Loucy (cell line): ENCODE data around the gene OR4N5.
"Not testable (repeated sequence)": the region's sequence is repeated elsewhere in the genome, so short reads cannot be mapped to it uniquely, and the experiment has no call there.

Experiments
- H2AFZ ChIP-seq: fragments of 200-600 bp; sonication (generic); 2 replicates; pipeline ENCODE4 v1.6.0; 2016; ENCODE audit warnings: antibody characterized with exemption, mild to moderate bottlenecking, low read length, moderate library complexity
- H3F3A ChIP-seq: fragments of 200-600 bp; 2 replicates; pipeline ENCODE4 v1.6.0; 2016; ENCODE audit warnings: antibody characterized with exemption, low read depth, mild to moderate bottlenecking
- H3K27me3 ChIP-seq: fragments of 200-600 bp; sonication (generic); 2 replicates; pipeline ENCODE4 v1.6.1; 2014; ENCODE audit warnings: low read length, mild to moderate bottlenecking; ENCODE audit not compliant: insufficient read depth, poor library complexity, severe bottlenecking
- H3K36me3 ChIP-seq: fragments of 200-600 bp; sonication (generic); 2 replicates; pipeline ENCODE4 v1.6.1; 2016; ENCODE audit warnings: low read length; ENCODE audit not compliant: insufficient read depth
- H3K4me1 ChIP-seq: fragments of 200-600 bp; sonication (generic); 2 replicates; pipeline ENCODE4 v1.5.1; 2014; ENCODE audit warnings: low read length, mild to moderate bottlenecking; ENCODE audit not compliant: insufficient read depth, poor library complexity, severe bottlenecking
- H3K4me2 ChIP-seq: fragments of 200-600 bp; sonication (generic); 2 replicates; pipeline ENCODE4 v1.6.0; 2014; ENCODE audit warnings: antibody characterized with exemption, low read length, low read depth, mild to moderate bottlenecking; ENCODE audit not compliant: poor library complexity, severe bottlenecking
- H3K4me3 ChIP-seq: fragments of 200-600 bp; sonication (generic); 2 replicates; pipeline ENCODE4 v1.5.1; 2014; ENCODE audit warnings: low read length, mild to moderate bottlenecking, mixed read lengths; ENCODE audit not compliant: poor library complexity, severe bottlenecking
- H3K79me2 ChIP-seq: fragments of 200-600 bp; sonication (generic); 2 replicates; pipeline ENCODE4 v1.6.1; 2014; ENCODE audit warnings: low read length; ENCODE audit not compliant: insufficient read depth
- H3K9ac ChIP-seq: fragments of 200-600 bp; sonication (generic); 2 replicates; pipeline ENCODE4 v1.6.0; 2014; ENCODE audit warnings: mild to moderate bottlenecking, low read depth, low read length, moderate library complexity; ENCODE audit not compliant: poor library complexity, severe bottlenecking
- H3K9me2 ChIP-seq: fragments of 200-600 bp; sonication (generic); replicated peaks from 2 replicates; pipeline ENCODE4 v1.6.1; 2016; ENCODE audit warnings: low read depth, low read length, mixed read lengths
- H3K9me3 ChIP-seq: fragments of 200-600 bp; sonication (generic); 2 replicates; pipeline ENCODE4 v1.6.1; 2014; ENCODE audit warnings: mild to moderate bottlenecking, antibody characterized with exemption, low read length, low read depth; ENCODE audit not compliant: insufficient read depth
- H4K20me1 ChIP-seq: fragments of 200-600 bp; sonication (generic); 2 replicates; pipeline ENCODE4 v1.6.0; 2014; ENCODE audit warnings: antibody characterized with exemption, low read length, mild to moderate bottlenecking; ENCODE audit not compliant: insufficient read depth, poor library complexity, severe bottlenecking
- EZH2phosphoT487 ChIP-seq: fragments of 200-600 bp; IDR thresholded peaks from 2 replicates; pipeline ENCODE4 v1.6.1; 2018; ENCODE audit warnings: antibody characterized with exemption, mild to moderate bottlenecking, moderate library complexity, borderline replicate concordance
- TF ChIP-seq, protein P1 (sequence below): fragments of 200-600 bp; sonication (generic); conservative IDR thresholded peaks from 2 replicates; pipeline ENCODE4 v1.5.1; 2014; ENCODE audit warnings: mild to moderate bottlenecking, antibody characterized with exemption, low read length

OR4N5 gene

DNA sequence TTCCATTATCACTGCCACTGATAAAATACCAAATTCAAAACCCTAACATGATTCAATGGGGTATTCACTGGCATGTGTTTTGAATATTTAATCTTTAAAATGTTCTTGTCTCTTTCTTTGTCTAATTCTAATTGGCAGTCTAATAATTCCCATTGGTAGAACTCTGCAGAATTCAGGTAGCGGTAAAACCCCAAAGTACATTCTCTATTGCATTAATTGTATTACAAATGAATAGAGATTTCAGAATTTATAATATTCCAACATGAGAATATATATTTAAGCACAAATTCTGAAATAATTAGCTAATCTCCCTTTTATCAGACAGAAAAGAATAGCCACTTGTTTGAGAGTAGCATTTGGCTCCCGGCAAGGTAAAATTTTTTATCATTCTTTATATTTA, at the start of gene OR4N5:
OR4N5 (plus strand) TSS at position 301 of the 400 bp plus-strand sequence. CDS start 4,916 bp downstream, outside the sequence.
- H3K9me3 ChIP-seq = no peaks in the 10 kb centered on the region

DNA sequence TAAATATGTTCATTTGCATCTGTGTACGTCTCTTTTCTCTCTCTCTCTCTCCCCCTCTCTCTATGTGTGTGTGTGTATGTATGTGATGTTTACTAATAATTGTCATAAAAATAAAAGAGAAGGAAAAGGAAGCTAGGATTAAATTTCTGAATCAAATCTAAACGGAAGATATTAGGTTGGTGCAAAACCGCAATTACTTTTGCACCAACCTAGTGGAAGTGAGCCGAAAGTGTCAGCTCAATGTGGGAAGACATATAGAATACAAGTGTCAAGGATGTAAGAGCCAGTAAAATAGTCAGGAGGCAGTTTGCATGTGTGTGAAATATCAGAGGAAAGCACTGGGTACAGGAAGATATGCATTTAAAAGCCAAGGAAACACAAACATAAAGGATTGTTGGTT, 46.6 kb upstream of the OR4N5 start:
- Histone ChIP-seq H3K4me3 (no peak overlapping the region), H3K27me3 (no peaks in the 10 kb centered on the region), H4K20me1 (no peaks in the 10 kb centered on the region), H2AFZ (no peak overlapping the region), H3K4me2 (no peak overlapping the region), H3K9me3 (no peaks in the 10 kb centered on the region), H3K4me1 (no peaks in the 10 kb centered on the region), H3K9ac (no peak overlapping the region), H3K9me2 (no peaks in the 10 kb centered on the region), H3K79me2 (no peaks in the 10 kb centered on the region), H3K36me3 (no peaks in the 10 kb centered on the region), H3F3A (no peaks in the 10 kb centered on the region)
- TF ChIP-seq, protein P1, sequence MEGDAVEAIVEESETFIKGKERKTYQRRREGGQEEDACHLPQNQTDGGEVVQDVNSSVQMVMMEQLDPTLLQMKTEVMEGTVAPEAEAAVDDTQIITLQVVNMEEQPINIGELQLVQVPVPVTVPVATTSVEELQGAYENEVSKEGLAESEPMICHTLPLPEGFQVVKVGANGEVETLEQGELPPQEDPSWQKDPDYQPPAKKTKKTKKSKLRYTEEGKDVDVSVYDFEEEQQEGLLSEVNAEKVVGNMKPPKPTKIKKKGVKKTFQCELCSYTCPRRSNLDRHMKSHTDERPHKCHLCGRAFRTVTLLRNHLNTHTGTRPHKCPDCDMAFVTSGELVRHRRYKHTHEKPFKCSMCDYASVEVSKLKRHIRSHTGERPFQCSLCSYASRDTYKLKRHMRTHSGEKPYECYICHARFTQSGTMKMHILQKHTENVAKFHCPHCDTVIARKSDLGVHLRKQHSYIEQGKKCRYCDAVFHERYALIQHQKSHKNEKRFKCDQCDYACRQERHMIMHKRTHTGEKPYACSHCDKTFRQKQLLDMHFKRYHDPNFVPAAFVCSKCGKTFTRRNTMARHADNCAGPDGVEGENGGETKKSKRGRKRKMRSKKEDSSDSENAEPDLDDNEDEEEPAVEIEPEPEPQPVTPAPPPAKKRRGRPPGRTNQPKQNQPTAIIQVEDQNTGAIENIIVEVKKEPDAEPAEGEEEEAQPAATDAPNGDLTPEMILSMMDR = no peak
- TF ChIP-seq EZH2phosphoT487 = no peak

More for the DNA sequence above, at the start of gene OR4N5:
- Histone ChIP-seq H4K20me1 (no peaks in the 10 kb centered on the region), H3K4me1 (no peaks in the 10 kb centered on the region), H3K9me2 (no peaks in the 10 kb centered on the region), H3K36me3 (no peaks in the 10 kb centered on the region), H3K27me3 (no peaks in the 10 kb centered on the region), H3K9ac (no peak within 1 kb of the TSS), H2AFZ (no peak within 1 kb of the TSS), H3K79me2 (no peaks in the 10 kb centered on the region), H3F3A (no peaks in the 10 kb centered on the region), H3K4me2 (no peak within 1 kb of the TSS), H3K4me3 (no peak within 1 kb of the TSS)
- TF ChIP-seq, protein P1 = no peak
- TF ChIP-seq EZH2phosphoT487 = no peak

DNA sequence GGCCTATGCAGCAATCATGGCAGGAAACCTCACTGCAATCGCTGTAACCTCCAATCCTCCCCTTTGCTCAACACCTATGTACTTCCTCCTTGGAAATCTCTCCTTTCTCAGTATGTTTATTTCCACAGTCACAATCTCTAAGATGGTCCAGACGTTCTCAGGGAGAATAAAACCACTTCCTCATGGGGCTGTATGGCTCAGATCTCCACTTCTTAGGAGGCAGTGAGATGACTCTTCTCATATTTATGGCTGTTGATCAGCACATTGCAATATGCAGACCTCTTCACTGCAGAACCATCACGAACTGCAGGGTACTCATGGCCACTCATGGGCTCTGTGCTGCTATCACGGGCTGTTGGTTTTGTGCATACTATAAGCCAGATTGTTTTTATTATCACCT, 45.2 kb upstream of the OR4N5 start:
- H3K36me3 ChIP-seq = no peaks in the 10 kb centered on the region
- no peaks in the 10 kb centered on the region for H3K4me1 ChIP-seq
- H3F3A ChIP-seq = no peaks in the 10 kb centered on the region
- H3K79me2 ChIP-seq = no peaks in the 10 kb centered on the region
- H3K4me3 ChIP-seq = no peak overlapping the region
- H3K27me3 ChIP-seq = no peaks in the 10 kb centered on the region
- no peaks in the 10 kb centered on the region for H3K9me3 ChIP-seq
- TF ChIP-seq EZH2phosphoT487 = no peak
- TF ChIP-seq, protein P1 = no peak
- no peak overlapping the region for H2AFZ ChIP-seq
- no peak overlapping the region for H3K9ac ChIP-seq
- no peak overlapping the region for H3K4me2 ChIP-seq
- H4K20me1 ChIP-seq = no peaks in the 10 kb centered on the region
- no peaks in the 10 kb centered on the region for H3K9me2 ChIP-seq

DNA sequence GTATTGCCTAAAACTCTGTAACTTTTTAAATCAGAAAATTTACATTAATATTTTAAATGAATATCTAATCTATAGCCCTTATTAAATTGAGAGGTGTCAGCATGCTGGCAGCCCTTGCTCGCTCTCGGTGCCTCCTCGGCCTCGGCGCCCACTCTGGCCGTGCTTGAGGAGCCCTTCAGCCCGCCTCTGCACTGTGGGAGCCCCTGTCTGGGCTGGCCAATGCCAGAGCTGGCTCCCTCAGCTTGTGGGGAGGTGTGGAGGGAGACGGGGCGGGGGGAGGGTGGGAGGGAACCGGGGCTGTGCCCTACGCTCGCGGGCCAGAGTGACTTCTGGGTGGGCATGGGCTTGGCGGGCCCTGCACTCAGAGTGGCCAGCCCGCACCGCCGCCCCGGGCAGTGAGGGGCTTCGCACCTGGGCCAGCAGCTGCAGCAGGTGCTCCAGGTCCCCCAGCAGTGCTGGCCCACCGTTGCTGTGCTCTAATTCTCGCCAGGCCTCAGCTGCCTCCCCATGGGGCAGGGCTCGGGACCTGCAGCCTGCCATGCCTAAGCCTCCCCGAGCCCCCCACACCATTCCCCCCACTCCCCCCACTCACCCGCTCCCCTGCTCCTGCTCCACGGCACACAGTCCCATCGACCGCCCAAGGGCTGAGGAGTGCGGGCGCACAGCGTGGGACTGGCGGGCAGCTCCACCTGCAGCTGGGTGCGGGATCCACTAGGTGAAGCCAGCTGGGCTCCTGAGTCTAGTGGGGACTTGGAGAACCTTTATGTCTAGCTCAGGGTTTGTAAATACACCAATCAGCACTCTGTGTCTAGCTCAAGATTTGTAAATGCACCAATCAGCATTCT, 39.5 kb upstream of the OR4N5 start:
- H3K9me2 ChIP-seq, H3K4me1 ChIP-seq, H3K9me3 ChIP-seq: not testable (repeated sequence)

More for the DNA sequence above, 39.5 kb upstream of the OR4N5 start:
- not testable (repeated sequence) for H2AFZ ChIP-seq, H3K27me3 ChIP-seq, H3K4me3 ChIP-seq, H3F3A ChIP-seq, H4K20me1 ChIP-seq, H3K79me2 ChIP-seq, H3K4me2 ChIP-seq, H3K9ac ChIP-seq, H3K36me3 ChIP-seq
